OCI-LY7 (cell line): ENCODE measurements around the gene ANO2. TPM values are rescaled to one million over a fixed set of nuclear protein-coding genes. Genes with fewer than 3 reads are reported as not detected.

ENCODE experiments used
- BruUV-seq: library from RNA; stranded (reverse); fragments of 400-500 nt; replicated peaks from 2 replicates; lab custom pipeline; 2021; lab: Mats Ljungman, UMichigan
- CTCF ChIA-PET: fragments of 300-600 bp; sonication (Branson Sonifier 250); formaldehyde crosslinking; loops from one replicate; lab custom pipeline; 2022; ENCODE audit warnings: antibody characterized with exemption; ENCODE audit not compliant: unreplicated experiment; lab: Charles Lee
- POLR2A ChIA-PET: fragments of 300-600 bp; sonication (Branson Sonifier 250); formaldehyde crosslinking; loops from one replicate; lab custom pipeline; 2022; ENCODE audit warnings: antibody characterized with exemption; lab: Charles Lee
- DNase-seq: peaks from one replicate; pipeline ENCODE4 v3.0.0-alpha.2; 2015; ENCODE audit warnings: low spot score
- H2AFZ ChIP-seq: fragments of 200-600 bp; sonication (generic), shearing (Covaris generic); 2 replicates; pipeline ENCODE4 v1.6.1; 2014; ENCODE audit warnings: mild to moderate bottlenecking, antibody characterized with exemption, low read length, moderate library complexity
- H3K27ac ChIP-seq: fragments of 200-600 bp; sonication (generic); 2 replicates; pipeline ENCODE4 v1.5.1; 2014; ENCODE audit warnings: mixed run types, low read depth, mild to moderate bottlenecking, moderate library complexity, low read length, inconsistent platforms; ENCODE audit not compliant: poor library complexity, severe bottlenecking
- H3K36me3 ChIP-seq: fragments of 200-600 bp; sonication (generic); 2 replicates; pipeline ENCODE4 v1.6.1; 2014; ENCODE audit warnings: mild to moderate bottlenecking, antibody characterized with exemption, low read length, moderate library complexity, mixed read lengths; ENCODE audit not compliant: insufficient read depth
- H3K4me1 ChIP-seq: fragments of 200-600 bp; sonication (generic); 2 replicates; pipeline ENCODE4 v1.5.1; 2014; ENCODE audit warnings: mild to moderate bottlenecking, low read length; ENCODE audit not compliant: insufficient read depth, poor library complexity, severe bottlenecking
- H3K4me2 ChIP-seq: fragments of 200-600 bp; sonication (generic); 2 replicates; pipeline ENCODE4 v1.6.1; 2014; ENCODE audit warnings: mild to moderate bottlenecking, low read length
- H3K4me3 ChIP-seq: fragments of 200-600 bp; sonication (generic); 2 replicates; pipeline ENCODE4 v1.5.1; 2014; ENCODE audit warnings: mild to moderate bottlenecking, low read depth, low read length; ENCODE audit not compliant: poor library complexity, severe bottlenecking
- H3K79me2 ChIP-seq: fragments of 200-600 bp; sonication (generic); 2 replicates; pipeline ENCODE4 v1.6.1; 2016; ENCODE audit warnings: low read depth, mild to moderate bottlenecking, low read length, moderate library complexity, mixed read lengths; ENCODE audit not compliant: insufficient read depth
- H3K9me2 ChIP-seq: fragments of 200-600 bp; sonication (generic); 2 replicates; pipeline ENCODE4 v1.6.1; 2016; ENCODE audit warnings: mild to moderate bottlenecking, low read length, mixed read lengths; ENCODE audit not compliant: insufficient read depth
- H3K9me3 ChIP-seq: fragments of 200-600 bp; sonication (generic); 2 replicates; pipeline ENCODE4 v1.6.1; 2014; ENCODE audit warnings: mild to moderate bottlenecking, mixed run types, low read length, mixed read lengths
- H4K20me1 ChIP-seq: fragments of 200-600 bp; sonication (generic); 2 replicates; pipeline ENCODE4 v1.6.1; 2014; ENCODE audit warnings: mild to moderate bottlenecking, antibody characterized with exemption, low read length, moderate library complexity, mixed read lengths; ENCODE audit not compliant: insufficient read depth
- EZH2phosphoT487 ChIP-seq: fragments of 200-600 bp; sonication (generic); IDR thresholded peaks from 2 replicates; pipeline ENCODE4 v1.6.1; 2018; ENCODE audit warnings: low read depth, borderline replicate concordance, mild to moderate bottlenecking, mixed run types, antibody characterized with exemption, low read length, moderate library complexity, mixed read lengths
- intact Hi-C: fragments of 100-400 bp; cut with micrococcal nuclease; formaldehyde crosslinking; loops from one replicate; pipeline ENCODE4 v1.10.0; 2022; ENCODE audit not compliant: unreplicated experiment
- total RNA-seq, 2 experiments: library from RNA; depleted of rRNA in 1 of 2; stranded (reverse); fragments of >200 nt in 1 of 2; shearing (Covaris generic) in 1 of 2; gene quantifications; 2 replicates each; pipeline ENCODE4 v1.2.3, GENCODE V29; 2014 to 2022
- TF ChIP-seq, protein P1 (sequence below): fragments of 200-600 bp; sonication (generic); conservative IDR thresholded peaks from 2 replicates; pipeline ENCODE4 v1.5.1; 2014; ENCODE audit warnings: mild to moderate bottlenecking, antibody characterized with exemption, low read length, moderate library complexity, mixed read lengths

The ANO2 gene
- total RNA-seq, 2 experiments from 2014 or later = not detected

GRCh38 chr12:5907807-5908206, 37.3 kb downstream of the ANO2 start:
- no peaks in the 10 kb centered on the region for H3K36me3 ChIP-seq
- CTCF ChIA-PET = no interaction called here
- POLR2A ChIA-PET = interaction anchor here (0.5 kb wide), 1 partner anchor 381 kb away, joined by 3 read pairs; no protein-coding TSS in a partner anchor
- H3K4me3 ChIP-seq = no peak overlapping the region
- DNase-seq = no peak
- BruUV-seq = no TSS peak
- H3K9me2 ChIP-seq = no peaks in the 10 kb centered on the region
- H3K79me2 ChIP-seq = no peaks in the 10 kb centered on the region
- H3K4me1 ChIP-seq = no peaks in the 10 kb centered on the region
- intact Hi-C loops = no loop called here
- H4K20me1 ChIP-seq = no peaks in the 10 kb centered on the region
- H3K4me2 ChIP-seq = no peak overlapping the region
- TF ChIP-seq, protein P1, sequence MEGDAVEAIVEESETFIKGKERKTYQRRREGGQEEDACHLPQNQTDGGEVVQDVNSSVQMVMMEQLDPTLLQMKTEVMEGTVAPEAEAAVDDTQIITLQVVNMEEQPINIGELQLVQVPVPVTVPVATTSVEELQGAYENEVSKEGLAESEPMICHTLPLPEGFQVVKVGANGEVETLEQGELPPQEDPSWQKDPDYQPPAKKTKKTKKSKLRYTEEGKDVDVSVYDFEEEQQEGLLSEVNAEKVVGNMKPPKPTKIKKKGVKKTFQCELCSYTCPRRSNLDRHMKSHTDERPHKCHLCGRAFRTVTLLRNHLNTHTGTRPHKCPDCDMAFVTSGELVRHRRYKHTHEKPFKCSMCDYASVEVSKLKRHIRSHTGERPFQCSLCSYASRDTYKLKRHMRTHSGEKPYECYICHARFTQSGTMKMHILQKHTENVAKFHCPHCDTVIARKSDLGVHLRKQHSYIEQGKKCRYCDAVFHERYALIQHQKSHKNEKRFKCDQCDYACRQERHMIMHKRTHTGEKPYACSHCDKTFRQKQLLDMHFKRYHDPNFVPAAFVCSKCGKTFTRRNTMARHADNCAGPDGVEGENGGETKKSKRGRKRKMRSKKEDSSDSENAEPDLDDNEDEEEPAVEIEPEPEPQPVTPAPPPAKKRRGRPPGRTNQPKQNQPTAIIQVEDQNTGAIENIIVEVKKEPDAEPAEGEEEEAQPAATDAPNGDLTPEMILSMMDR = no peak
- TF ChIP-seq EZH2phosphoT487 = no peak
- H3K9me3 ChIP-seq = no peaks in the 10 kb centered on the region
- H2AFZ ChIP-seq = no peak overlapping the region
- H3K27ac ChIP-seq = no peak overlapping the region

DNA sequence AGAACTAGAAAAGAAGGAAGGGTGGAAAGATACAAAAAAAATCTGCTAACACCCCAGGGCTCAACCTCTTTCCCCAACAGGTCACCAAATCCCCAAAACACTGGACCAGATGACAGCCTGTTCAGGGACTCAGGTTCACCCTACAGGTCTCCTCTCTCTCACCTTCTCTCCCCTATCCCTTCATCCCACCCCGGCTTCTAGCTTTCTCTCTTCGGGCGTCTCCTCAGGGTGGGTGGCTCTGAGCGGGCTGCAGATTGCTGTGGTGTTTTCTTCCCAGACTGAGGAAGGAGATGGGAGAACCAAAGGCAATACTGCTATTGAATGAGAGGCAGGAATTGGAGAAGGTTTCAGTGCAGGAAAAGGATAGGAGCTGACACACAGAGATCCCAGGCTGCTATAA, 39.3 kb downstream of the ANO2 start:
- Histone ChIP-seq H3K27ac (no peak overlapping the region), H3K36me3 (no peaks in the 10 kb centered on the region), H3K79me2 (no peaks in the 10 kb centered on the region), H3K9me3 (no peaks in the 10 kb centered on the region), H3K4me1 (no peaks in the 10 kb centered on the region), H3K4me2 (no peak overlapping the region), H3K4me3 (no peak overlapping the region), H2AFZ (no peak overlapping the region), H3K9me2 (no peaks in the 10 kb centered on the region), H4K20me1 (no peaks in the 10 kb centered on the region)
- intact Hi-C loops = no loop called here
- no peak for TF ChIP-seq EZH2phosphoT487
- TF ChIP-seq, protein P1 = no peak
- ChIA-PET CTCF (no interaction called here), POLR2A (no interaction called here)
- no TSS peak for BruUV-seq
- DNase-seq = no peak

DNA sequence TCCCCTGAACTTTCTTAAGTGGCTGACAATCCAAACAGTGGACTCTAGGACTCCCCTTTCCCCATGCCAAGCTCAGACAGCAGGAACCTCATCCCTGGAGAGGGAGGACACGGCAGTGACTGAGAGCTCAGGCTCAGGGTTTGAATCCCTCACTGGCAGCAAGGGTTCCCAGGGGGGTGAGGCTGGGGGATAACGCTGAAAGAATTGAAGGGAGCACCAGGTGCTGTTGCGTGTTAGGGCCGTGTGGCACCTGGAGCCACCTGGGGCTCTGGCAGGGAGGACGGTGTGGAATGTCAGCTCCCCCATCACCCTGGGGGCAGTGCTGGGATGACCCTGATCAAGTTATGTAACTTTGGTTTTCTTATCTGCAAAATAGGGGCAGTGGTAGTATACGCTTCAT, 40.1 kb downstream of the ANO2 start:
- CTCF ChIA-PET = no interaction called here
- Histone ChIP-seq H3K4me3 (no peak overlapping the region), H4K20me1 (no peaks in the 10 kb centered on the region), H3K4me2 (no peak overlapping the region), H3K79me2 (no peaks in the 10 kb centered on the region), H3K4me1 (no peaks in the 10 kb centered on the region), H3K36me3 (no peaks in the 10 kb centered on the region), H2AFZ (no peak overlapping the region), H3K9me3 (no peaks in the 10 kb centered on the region), H3K27ac (no peak overlapping the region), H3K9me2 (no peaks in the 10 kb centered on the region)
- no peak for DNase-seq
- intact Hi-C loops = no loop called here
- no TSS peak for BruUV-seq
- TF ChIP-seq, protein P1 = no peak
- no peak for TF ChIP-seq EZH2phosphoT487
- POLR2A ChIA-PET = no interaction called here
